Measurements from ENCODE around the gene PNPO. TPM values are rescaled to one million over a fixed set of nuclear protein-coding genes. Genes with fewer than 3 reads are reported as not detected.

PNPO gene
- total and polyA plus RNA-seq, 2 of the 13 experiments (the other 11 are each of a cell fraction or from before 2014, with no cell fraction given): 47.9 to 63.3 TPM

- TF ChIP-seq MZF1 (CRISPR knock-in tag; IDR thresholded peaks at IDR 0.05; ENCODE audit: borderline replicate concordance): no peak
- no peak for TF ChIP-seq POLR2A (IDR thresholded peaks at IDR 0.05; ENCODE audit: insufficient read depth in 1 of 2, low read depth in 2 of 2, low read length in 2 of 2)
- no peak for TF ChIP-seq ZBTB33 (CRISPR knock-in tag; IDR thresholded peaks at IDR 0.05)
- TF ChIP-seq, protein P1, sequence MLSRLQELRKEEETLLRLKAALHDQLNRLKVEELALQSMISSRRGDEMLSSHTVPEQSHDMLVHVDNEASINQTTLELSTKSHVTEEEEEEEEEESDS (CRISPR knock-in tag; IDR thresholded peaks at IDR 0.05; ENCODE audit: borderline replicate concordance): no peak
- TF ChIP-seq, protein P2, sequence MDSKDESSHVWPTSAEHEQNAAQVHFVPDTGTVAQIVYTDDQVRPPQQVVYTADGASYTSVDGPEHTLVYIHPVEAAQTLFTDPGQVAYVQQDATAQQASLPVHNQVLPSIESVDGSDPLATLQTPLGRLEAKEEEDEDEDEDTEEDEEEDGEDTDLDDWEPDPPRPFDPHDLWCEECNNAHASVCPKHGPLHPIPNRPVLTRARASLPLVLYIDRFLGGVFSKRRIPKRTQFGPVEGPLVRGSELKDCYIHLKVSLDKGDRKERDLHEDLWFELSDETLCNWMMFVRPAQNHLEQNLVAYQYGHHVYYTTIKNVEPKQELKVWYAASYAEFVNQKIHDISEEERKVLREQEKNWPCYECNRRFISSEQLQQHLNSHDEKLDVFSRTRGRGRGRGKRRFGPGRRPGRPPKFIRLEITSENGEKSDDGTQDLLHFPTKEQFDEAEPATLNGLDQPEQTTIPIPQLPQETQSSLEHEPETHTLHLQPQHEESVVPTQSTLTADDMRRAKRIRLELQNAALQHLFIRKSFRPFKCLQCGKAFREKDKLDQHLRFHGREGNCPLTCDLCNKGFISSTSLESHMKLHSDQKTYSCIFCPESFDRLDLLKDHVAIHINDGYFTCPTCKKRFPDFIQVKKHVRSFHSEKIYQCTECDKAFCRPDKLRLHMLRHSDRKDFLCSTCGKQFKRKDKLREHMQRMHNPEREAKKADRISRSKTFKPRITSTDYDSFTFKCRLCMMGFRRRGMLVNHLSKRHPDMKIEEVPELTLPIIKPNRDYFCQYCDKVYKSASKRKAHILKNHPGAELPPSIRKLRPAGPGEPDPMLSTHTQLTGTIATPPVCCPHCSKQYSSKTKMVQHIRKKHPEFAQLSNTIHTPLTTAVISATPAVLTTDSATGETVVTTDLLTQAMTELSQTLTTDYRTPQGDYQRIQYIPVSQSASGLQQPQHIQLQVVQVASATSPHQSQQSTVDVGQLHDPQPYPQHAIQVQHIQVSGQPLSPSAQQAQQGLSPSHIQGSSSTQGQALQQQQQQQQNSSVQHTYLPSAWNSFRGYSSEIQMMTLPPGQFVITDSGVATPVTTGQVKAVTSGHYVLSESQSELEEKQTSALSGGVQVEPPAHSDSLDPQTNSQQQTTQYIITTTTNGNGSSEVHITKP (CRISPR knock-in tag; IDR thresholded peaks at IDR 0.05; ENCODE audit: low read depth): no peak
These were observed 27.5 kb downstream of the PNPO start (continued) for GRCh38 chr17:47968836-47969235.
